ENCODE data around the gene RHOJ. TPM values are rescaled to one million over a fixed set of nuclear protein-coding genes. Genes with fewer than 3 reads are reported as not detected.

The RHOJ gene
- total and polyA plus RNA-seq, 10 of the 15 experiments (the other 5 are each of a cell fraction or from before 2014, with no cell fraction given) = not detected

GRCh38 chr14:63276492-63277342, 72.5 kb downstream of the RHOJ start (continued):
- TF ChIP-seq IKZF2 (IDR thresholded peaks at IDR 0.05) (no peak), ASH2L (IDR thresholded peaks at IDR 0.05; ENCODE audit: borderline replicate concordance, low read depth) (no peak), PAX8 (IDR thresholded peaks at IDR 0.05) (no peak), TARDBP (IDR thresholded peaks at IDR 0.05; ENCODE audit: borderline replicate concordance) (no peak), ETV6 (conservative IDR thresholded peaks at IDR 0.05 in 1 of 2, IDR thresholded peaks at IDR 0.05 in 1 of 2; ENCODE audit: borderline replicate concordance in 1 of 2, low read depth in 1 of 2) (no peak), STAT1 (conservative IDR thresholded peaks at IDR 0.05) (no peak), SMC3 (IDR thresholded peaks at IDR 0.05; ENCODE audit: borderline replicate concordance, low read length) (peak; percentile 72), ATF7 (IDR thresholded peaks at IDR 0.05; ENCODE audit: low read depth) (no peak), POLR2AphosphoS2 (IDR thresholded peaks at IDR 0.05; ENCODE audit: low read depth, low read length) (no peak), MTA3 (IDR thresholded peaks at IDR 0.05; ENCODE audit: borderline replicate concordance, low read length) (no peak), EGR1 (IDR thresholded peaks at IDR 0.05; ENCODE audit: borderline replicate concordance in 1 of 2, low read depth in 2 of 2, low read length in 2 of 2) (no peak), RBBP5 (conservative IDR thresholded peaks at IDR 0.05) (no peak), CHD1 (IDR thresholded peaks at IDR 0.05; ENCODE audit: low read depth, low read length) (no peak), RAD21 (IDR thresholded peaks at IDR 0.05; ENCODE audit: insufficient read depth, low read depth, low read length) (peak; percentile 83), NFXL1 (IDR thresholded peaks at IDR 0.05; ENCODE audit: borderline replicate concordance) (no peak), ZBTB11 (CRISPR knock-in tag; IDR thresholded peaks at IDR 0.05) (no peak), TCF3 (IDR thresholded peaks at IDR 0.05; ENCODE audit: borderline replicate concordance, insufficient read depth, low read depth, low read length) (no peak), CUX1 (IDR thresholded peaks at IDR 0.05; ENCODE audit: insufficient replicate concordance, low read depth, low read length) (no peak), ZNF207 (IDR thresholded peaks at IDR 0.05; ENCODE audit: borderline replicate concordance) (no peak)
